ENCODE data around the gene INA. TPM values are rescaled to one million over a fixed set of nuclear protein-coding genes. Genes with fewer than 3 reads are reported as not detected.
"Not testable (repeated sequence)": the region's sequence is repeated elsewhere in the genome, so short reads cannot be mapped to it uniquely, and the experiment has no call there.

INA gene
- total RNA-seq, 4 donors from 2014 or later: not detected

- TF ChIP-seq, protein P1, sequence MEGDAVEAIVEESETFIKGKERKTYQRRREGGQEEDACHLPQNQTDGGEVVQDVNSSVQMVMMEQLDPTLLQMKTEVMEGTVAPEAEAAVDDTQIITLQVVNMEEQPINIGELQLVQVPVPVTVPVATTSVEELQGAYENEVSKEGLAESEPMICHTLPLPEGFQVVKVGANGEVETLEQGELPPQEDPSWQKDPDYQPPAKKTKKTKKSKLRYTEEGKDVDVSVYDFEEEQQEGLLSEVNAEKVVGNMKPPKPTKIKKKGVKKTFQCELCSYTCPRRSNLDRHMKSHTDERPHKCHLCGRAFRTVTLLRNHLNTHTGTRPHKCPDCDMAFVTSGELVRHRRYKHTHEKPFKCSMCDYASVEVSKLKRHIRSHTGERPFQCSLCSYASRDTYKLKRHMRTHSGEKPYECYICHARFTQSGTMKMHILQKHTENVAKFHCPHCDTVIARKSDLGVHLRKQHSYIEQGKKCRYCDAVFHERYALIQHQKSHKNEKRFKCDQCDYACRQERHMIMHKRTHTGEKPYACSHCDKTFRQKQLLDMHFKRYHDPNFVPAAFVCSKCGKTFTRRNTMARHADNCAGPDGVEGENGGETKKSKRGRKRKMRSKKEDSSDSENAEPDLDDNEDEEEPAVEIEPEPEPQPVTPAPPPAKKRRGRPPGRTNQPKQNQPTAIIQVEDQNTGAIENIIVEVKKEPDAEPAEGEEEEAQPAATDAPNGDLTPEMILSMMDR (IDR thresholded peaks at IDR 0.05; ENCODE audit: low read depth): no peak
Observed at GRCh38 chr10:103238506-103239252, 38.3 kb upstream of the INA start.

DNA sequence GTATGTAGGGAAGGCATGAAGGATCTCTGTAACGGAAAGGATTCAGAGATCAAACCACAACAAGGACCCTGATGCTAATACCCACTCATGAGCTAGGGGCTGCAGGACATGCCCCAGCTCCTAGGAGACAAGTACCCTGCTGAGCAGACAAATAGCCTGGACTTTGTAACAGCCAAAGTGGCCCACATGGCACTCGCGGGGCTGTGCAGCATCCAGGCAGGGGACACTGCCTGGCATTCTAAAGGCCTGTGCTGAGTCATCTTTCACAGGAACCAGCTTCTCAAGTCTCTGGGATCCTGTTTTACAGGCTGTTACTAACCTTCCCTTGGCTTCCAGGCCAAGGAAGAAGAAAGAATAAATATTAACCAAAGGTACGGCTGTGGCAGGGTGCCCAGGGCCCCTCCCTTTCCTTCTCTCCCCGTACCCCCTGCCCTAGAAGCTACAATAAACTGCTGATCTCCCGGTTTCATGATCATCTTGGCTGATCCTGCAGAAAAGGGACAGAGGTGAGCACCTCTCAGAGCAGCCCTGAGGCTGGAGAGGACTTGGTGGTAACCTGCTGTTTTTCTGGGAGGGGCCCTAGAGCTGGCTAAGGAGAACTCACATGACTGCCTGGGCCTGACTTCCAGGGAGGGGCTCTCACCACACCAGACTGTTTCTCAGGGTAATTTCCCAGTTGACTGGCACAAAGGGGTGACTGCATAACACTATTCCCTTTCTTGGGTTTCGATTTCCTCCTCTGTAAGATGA lies 35.5 kb upstream of the INA start:
- TF ChIP-seq, protein P1 (IDR thresholded peaks at IDR 0.05; ENCODE audit: low read depth): no peak

- TF ChIP-seq, protein P1 (IDR thresholded peaks at IDR 0.05; ENCODE audit: low read depth): no peak
Observed at GRCh38 chr10:103244666-103245271, 32.2 kb upstream of the INA start.

GRCh38 chr10:103245587-103245986 lies 31.4 kb upstream of the INA start, which contains the start of gene RPEL1:
Gene RPEL1 (plus strand): TSS chr10:103245887. CDS start chr10:103245997, 110 bp downstream.
- TF ChIP-seq, protein P1 (IDR thresholded peaks at IDR 0.05; ENCODE audit: low read depth): not testable (repeated sequence)

GRCh38 chr10:103246324-103246723 lies 30.6 kb upstream of the INA start:
- TF ChIP-seq, protein P1 (IDR thresholded peaks at IDR 0.05; ENCODE audit: low read depth): no peak

DNA sequence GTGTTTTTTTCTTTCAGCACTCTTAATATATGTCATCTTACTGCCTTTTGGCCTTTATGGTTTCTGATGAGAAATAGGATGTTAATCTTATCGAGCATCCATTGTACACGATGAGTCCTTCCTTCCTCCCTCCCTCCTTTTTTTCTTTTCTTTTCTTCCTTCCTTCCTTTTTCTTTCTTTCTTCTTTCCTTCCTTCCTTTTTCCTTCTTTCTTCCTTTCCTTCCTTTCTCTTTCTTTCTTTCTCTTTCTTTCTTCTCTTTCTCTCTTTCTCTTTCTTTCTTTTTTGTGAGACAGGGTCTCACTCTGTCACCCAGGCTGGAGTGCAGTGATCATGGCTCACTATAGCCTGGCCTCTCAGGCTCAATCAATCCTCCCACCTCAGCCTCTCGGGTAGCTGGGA lies 22.8 kb upstream of the INA start:
- TF ChIP-seq, protein P1 (IDR thresholded peaks at IDR 0.05; ENCODE audit: low read depth): no peak

Measured in subcutaneous adipose tissue (tissue), 4 donors.